ENCODE results near the gene TNS1.

TNS1 gene

DNA sequence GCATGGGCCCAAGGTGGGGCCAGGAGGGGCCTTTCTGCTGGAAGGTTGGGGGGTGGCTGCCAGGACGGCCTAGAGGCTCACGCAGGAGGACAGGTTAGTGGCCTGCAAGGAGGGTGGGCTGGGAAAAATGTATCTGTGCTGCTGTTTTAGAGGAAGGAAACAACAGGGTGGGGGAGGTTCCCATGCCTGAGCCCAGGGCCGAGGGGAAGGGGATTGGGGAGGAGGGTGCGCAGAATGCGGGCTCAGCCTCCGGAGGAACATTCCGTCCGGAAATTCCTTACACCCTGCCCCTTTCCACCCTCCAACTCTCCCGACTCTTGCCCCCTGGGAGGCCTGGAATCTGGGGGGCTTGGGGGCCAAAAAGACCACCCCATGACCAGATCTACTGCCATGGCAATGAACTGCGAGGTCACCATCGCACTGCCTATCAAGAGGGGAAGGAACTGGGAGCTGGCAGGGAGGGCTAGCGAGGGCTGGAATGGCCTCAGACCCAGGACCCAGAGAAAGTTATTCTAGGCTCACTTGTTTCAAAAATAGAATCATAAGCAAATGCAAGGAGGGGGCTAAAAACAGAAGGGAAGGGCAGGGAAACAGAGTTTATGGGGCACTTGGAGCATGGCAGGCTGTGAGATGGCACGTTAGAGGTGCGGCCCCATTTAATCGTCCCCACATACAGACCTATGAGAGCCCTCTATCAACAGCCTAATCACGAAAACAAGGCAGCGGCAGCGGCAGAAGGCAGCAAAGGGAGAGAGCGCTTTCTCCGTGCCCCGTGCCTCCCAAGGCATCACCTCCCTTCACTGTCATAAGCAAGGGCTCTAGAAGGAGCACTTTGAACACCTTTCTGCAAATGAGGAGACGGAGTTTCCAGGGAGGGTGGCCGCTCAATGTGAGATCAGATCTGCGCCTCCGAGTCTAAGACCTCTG lies 90.4 kb downstream of the TNS1 start:
- DNase-seq: no peak
- in situ Hi-C loops (cut with HindIII; ENCODE audit: low pct_ligation_motif_present, low pct_unique_long_range_greater_than_20kb, low sequenced_read_pairs): no loop called here

DNA sequence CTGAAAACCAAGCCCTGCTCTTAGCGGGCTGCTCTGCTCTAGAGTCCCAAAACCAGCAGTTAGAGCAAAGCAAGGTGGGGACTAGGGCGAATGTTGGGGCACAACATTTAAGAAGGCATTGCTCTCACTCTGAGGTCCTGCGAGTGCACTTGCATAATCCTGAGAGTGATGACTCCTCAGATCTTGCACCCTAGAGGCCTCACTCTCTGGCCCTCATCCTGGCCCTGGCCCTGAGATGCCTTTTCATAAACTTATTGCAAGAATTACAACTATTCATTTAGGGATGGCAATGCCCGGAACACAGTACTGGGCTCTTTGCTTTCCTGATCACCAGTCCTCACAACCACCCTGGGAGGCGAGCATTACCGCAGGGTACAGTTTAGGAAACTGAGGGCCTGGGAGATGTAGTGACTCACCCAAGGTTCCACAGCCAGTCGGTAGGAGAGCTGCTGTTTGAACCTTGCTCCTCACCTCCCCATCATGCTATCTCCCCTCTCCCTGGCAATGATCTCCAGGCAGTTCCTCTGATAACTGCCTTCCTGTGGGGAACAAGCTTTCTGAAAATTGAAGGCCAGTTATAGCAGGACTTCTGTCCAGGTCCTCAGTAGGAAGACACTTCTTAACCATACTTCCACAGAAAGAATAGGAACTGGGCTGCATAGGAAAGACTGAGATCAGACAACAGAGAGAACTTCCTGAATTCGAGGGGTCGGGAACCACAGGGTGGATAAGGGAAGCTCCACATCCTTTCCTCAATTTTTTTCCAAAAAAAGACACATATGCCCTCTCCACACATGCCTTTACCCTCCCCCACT lies 91.3 kb downstream of the TNS1 start:
- DNase-seq: no peak
- in situ Hi-C loops (cut with HindIII; ENCODE audit: low pct_ligation_motif_present, low pct_unique_long_range_greater_than_20kb, low sequenced_read_pairs): no loop called here

DNA sequence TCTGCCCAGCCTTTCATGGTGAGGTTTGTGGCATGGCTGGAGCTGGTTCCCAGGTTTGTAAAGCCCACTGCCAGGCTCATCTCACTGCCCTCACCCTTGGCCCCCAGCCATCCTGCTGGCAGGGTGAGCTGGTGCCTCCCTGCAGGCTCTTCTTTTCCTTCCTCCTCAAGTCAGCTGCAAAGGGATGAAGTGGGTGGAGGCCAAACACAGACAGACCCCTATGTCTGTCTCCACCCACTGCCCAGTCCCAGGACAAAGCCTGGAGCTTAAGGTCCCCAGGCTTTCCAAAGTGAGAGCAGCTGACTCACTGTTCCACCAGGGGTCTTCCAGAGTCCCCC lies 92.0 kb downstream of the TNS1 start:
- DNase-seq: no peak
- in situ Hi-C loops (cut with HindIII; ENCODE audit: low pct_ligation_motif_present, low pct_unique_long_range_greater_than_20kb, low sequenced_read_pairs): no loop called here

DNA sequence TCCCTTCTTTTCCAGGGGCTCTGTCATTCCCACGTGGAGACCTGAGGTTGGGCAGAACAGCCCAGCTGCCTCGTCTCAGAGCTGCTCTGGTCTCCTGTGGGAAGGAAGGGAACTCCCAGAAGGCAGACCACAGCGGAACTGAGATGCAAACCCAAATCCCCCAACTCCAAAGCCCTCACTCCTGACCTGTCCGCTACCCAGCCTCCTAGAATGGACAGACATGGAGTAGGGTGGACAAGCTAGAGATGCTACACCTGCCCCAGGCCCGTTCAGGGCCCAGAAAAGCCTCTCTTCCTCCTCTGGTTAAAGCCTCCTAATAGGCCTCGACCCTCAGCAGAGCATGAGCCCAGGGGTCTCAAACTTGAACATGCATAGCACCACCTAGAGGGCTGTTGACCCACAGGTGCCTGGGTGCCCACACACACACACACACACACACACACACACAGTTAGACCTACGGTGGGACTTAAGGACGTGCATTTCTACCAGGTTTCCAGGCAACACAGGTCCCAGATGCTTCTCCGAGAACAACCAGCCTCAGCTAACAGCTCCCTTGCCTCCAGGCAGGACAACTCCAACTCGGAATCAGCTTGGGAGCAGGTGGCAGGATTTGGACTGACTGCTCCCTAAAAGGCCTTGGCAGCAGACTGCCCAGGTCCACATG lies 93.5 kb downstream of the TNS1 start:
- DNase-seq: no peak
- in situ Hi-C loops (cut with HindIII; ENCODE audit: low pct_ligation_motif_present, low pct_unique_long_range_greater_than_20kb, low sequenced_read_pairs): no loop called here

DNA sequence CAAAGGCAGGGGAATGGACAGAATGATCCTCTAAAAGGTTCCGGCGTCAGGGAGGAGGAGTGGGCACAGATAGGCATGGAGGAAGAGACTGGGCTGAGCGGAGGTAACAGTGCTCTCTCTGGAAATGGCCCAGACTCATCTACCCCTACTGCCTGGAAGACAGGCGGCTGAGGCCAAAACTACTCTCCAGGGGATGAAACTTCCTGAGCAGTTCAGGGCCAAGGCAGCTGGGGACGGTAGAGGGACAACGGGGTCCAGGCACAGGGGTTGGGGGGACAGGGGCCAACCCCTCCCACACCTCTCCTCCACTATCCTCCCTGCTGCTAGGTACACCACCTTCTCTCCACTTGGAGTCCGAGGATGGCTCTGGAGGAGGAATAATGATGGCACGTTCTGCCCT lies 94.3 kb downstream of the TNS1 start:
- in situ Hi-C loops (cut with HindIII; ENCODE audit: low pct_ligation_motif_present, low pct_unique_long_range_greater_than_20kb, low sequenced_read_pairs): no loop called here
- DNase-seq: no peak

DNA sequence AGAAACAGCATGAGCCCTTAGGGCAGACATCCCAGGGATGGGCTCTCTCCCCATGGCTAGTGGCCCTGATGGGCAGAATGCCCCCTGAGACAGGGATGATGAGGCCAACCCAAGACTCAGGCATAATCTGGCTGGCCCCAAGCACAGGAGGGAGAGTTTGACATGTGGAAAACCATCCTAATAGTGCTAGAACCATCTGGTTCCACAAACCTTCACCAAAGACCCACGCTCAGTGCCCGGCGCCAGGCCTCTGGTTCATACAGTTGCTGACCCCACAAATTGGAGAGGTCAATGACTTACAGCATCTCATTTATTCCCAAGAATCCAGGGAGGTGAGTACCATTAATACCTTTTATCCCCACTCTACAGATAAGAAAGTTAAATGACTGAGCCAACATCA lies 95.5 kb downstream of the TNS1 start:
- DNase-seq: no peak
- in situ Hi-C loops (cut with HindIII; ENCODE audit: low pct_ligation_motif_present, low pct_unique_long_range_greater_than_20kb, low sequenced_read_pairs): no loop called here

DNA sequence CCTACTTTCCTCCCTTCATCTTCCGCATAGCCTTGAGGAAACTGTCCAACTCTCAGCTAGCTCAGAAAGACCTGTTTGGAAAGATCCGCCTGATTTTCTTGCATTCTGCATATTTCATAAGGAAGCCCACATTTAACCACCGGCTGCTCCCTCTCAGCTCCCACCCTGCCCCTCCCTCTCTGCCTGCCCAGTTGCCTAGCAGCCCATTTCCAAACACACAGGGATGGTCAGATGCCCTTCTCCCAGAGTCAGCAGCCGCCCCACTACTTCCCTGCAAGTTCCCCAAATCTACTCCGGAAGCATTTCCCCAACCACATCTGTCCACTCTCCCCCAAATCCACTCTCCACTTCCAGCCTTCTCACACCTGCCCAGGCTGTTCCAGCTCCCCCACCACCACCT lies 96.0 kb downstream of the TNS1 start:
- DNase-seq: no peak
- in situ Hi-C loops (cut with HindIII; ENCODE audit: low pct_ligation_motif_present, low pct_unique_long_range_greater_than_20kb, low sequenced_read_pairs): no loop called here

DNA sequence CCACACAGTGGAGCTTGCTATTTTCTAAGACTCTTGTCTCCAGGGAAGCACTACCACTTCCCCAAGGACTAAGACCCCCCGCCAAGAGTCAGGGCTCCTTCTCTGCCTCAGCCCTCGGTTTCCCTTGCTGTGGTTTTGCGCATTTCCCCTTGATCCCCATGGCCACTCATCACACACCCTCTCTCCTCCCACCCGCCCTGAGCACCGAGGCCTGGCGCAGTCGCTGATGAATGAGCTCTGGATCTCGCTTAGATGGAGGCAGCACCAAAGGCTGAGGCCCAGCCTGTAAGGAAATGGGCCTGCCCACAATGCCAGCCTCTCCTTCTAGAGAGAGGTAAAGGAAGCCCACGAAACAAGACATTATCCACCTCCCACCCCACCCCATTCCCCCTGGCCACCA lies 96.9 kb downstream of the TNS1 start:
- no peak for DNase-seq
- in situ Hi-C loops (cut with HindIII; ENCODE audit: low pct_ligation_motif_present, low pct_unique_long_range_greater_than_20kb, low sequenced_read_pairs): no loop called here

DNA sequence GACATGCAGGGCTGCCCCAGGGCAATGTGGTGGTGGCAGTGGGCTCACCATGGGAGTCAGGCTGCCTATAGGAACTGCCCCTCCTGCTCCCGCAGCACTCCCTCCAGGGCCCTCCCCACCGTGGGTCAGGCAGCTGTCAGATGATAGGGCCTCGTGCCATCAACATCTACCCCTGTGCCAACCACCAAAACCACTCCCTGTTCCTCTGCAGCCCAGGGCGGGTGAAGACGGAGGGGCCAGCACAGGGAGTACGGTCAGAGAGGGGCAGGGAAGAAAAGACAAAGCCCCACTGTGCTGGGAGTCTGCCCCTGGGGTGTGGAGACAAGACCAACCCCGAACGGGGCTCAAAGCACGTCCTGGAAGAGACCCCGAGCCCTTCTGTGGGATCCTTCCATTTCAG lies 97.4 kb downstream of the TNS1 start:
- in situ Hi-C loops (cut with HindIII; ENCODE audit: low pct_ligation_motif_present, low pct_unique_long_range_greater_than_20kb, low sequenced_read_pairs): no loop called here

DNA sequence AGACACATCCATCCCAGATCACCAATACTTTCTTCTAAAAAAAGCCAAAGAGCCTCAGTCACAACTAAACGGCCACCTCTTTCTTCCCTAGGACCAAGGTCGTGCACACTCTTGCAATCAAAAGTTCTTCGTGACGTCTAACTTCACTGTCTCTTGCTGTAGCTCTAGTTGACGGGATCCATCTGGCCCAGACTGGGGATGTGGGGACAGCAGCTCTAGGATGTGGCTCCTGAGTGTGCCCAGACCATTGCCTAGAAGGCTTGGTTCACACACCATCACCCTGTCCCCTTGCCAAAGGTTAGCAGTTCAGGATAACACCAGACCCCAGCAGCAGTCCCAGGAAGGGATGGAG lies 98.2 kb downstream of the TNS1 start:
- in situ Hi-C loops (cut with HindIII; ENCODE audit: low pct_ligation_motif_present, low pct_unique_long_range_greater_than_20kb, low sequenced_read_pairs): no loop called here

More for the DNA sequence above, 97.4 kb downstream of the TNS1 start:
- DNase-seq: no peak

DNA sequence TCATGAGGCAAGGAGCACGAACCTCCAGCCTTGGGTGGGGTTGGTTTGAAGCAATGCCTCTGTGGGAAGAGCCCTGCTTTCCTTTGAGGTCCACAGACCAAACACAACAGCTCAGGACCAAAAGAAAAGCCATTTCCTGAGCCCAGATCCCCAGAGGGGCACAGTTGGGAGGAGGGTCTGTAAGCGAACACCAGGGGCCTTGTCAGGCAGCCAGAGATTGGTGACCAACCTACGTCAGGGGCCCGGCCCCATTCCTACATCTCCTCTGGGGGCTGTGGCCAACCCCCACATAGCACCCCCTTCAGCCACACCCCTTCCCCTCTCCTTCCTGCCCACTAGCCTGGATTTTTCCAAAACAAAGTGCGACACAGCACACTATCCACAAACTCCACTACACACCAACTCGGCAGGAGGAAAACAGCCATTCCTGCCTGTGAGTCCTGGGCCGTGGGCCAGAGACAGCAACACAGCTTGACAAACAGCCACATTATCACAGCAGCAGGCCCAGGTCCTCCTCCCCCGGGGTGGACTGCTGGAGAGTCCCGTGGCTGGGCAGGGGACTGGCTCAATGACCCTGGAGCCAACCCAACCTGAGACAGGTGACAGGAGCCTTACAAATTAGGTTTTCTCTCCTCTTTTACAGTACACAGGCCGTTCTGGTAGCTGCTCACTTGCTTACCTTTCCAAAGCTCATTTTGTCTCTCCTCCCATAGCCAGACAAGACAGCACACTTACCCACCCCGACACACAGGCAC lies 98.8 kb downstream of the TNS1 start:
- in situ Hi-C loops (cut with HindIII; ENCODE audit: low pct_ligation_motif_present, low pct_unique_long_range_greater_than_20kb, low sequenced_read_pairs): no loop called here
- DNase-seq: no peak

More for the DNA sequence above, 98.2 kb downstream of the TNS1 start:
- no peak for DNase-seq

DNA sequence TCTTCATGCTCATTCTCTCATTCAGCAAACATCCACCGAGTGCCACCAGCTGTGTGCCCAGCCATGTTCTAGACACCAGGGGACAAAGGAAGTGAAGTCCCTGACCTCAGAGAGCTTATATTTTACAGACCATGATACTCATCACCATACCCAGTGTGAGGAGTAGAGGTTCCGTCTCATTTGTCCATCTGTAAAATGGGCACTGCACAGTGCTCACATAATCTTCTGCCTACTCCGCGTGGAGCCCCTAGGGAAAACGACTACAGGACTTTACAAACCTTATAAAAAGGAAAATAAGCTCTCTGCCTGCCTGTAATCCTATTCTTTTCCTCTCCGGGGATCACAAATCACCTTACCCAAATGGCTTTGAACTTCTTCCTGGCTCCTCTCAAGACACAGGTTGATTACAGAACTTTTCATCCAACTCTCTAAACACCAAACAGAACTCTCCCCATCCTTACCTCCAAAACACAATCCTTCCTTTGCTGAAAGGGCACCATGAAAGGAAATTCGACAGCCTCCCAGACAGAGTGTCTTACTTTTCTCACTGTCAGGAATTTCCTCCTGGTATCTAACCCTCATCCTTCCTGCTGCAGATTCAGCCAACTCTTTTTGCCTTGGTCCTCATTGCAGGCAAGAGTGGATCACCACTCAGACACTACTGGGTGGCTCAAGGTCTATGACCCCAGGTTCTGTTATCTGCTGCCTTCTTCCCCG lies 99.5 kb downstream of the TNS1 start:
- in situ Hi-C loops (cut with HindIII; ENCODE audit: low pct_ligation_motif_present, low pct_unique_long_range_greater_than_20kb, low sequenced_read_pairs): no loop called here
- DNase-seq: no peak

DNA sequence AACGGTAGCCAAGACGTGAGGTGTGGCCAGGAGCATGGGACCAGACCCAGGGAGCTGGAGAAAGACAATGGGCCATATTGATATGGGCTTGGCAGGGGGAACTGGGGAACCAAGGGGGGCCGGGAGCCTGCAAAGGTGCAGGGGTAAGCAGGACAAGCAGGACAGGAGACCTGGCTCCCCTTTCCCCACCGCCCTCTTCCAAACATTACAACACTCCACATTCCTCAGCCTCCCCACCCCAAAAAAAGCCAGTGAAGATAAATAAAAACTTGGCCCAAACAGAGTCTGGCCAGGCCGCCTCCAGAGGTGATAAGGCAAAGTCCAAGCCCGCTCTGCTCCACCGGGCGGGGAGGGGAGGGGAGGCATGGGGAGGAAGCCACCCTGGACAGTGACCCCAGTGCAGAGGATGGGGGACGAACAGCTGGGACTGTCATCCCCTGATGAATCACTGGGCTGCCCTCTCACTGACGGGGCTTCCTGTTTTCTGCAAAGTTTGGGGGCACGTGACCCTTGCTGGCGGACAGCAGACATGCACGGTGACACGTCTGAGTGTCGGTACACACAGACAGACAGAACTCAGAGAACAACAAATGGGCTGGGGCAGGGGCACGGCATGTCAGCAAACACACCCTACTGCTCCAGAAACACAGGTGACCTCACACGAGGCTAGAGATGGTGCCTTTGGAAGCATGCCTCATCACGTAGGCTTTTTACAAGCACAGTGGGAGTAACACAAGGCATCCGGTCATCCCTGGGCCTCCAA lies 100.2 kb downstream of the TNS1 start:
- no peak for DNase-seq
- in situ Hi-C loops (cut with HindIII; ENCODE audit: low pct_ligation_motif_present, low pct_unique_long_range_greater_than_20kb, low sequenced_read_pairs): no loop called here

DNA sequence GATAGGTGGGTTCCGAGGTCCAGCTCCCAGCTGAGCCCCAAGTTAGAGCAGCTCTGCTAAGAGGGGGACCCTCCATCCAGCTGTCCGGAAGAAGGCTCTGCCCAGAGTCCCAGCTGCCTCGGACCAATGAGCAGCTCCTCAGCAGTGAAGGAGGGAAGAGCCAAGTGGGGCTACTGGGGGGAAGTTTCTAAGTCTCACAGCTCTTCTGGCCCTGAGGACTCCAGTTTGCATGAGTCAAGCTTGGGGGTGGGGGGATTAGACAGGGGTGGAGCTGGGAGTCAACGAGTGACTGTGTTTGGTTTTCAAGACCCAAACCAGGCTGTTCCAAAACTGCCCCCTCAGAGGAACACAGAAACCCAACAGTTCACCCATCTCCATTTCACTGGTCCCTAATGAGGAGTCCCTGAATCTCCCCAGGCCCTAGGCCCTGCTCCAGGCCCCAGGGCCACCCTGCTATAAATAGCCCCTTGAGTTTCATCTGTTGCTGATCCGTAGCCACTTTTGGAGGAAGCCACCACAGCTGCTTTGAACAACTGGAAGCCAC lies 100.9 kb downstream of the TNS1 start:
- DNase-seq: no peak
- in situ Hi-C loops (cut with HindIII; ENCODE audit: low pct_ligation_motif_present, low pct_unique_long_range_greater_than_20kb, low sequenced_read_pairs): no loop called here

DNA sequence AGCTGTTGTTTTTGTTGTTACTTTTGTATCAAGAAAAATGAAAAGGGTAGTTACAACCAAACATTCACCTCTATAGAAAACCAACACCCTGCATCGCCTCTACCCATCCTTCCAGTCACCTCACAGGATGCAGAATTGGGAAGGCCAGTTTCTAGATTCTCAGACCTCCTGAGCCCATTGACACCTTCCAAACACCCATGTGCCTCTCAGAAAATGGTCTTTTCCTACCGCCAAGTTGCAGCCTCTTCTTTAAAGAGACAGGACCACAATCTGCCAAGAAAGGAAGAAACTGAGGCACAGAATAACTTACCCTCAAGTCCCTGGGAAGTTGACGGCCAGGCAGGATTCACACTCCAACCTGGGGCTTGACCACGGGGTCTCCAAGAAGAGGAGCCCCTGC lies 101.4 kb downstream of the TNS1 start:
- DNase-seq: no peak
- in situ Hi-C loops (cut with HindIII; ENCODE audit: low pct_ligation_motif_present, low pct_unique_long_range_greater_than_20kb, low sequenced_read_pairs): no loop called here

DNA sequence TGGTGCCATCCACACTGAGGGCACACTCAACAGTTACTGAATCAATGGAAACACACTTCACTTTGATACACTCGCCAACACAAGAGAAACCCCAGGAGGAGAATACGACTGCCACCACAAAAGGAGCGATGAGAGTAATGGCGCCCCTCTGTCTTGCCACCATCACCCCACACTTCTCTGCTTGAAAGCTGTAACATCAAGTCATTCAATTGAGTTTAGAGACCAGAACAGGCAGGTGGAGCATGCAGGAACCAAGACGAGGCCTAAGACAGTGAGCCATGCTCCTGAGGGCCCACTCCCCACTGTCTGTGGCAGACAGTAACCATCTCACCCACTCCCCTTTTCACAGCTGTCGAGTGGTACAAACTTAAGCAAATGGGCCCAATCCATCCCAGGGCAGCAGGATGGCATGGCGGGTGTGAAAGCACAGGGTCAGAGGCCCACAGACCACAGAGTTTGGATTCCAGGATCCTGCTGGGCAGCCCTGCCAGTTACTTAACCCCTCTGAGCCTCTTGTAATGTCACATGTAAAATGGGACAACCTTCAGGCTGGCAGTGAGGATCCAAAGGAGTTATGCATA lies 101.9 kb downstream of the TNS1 start:
- in situ Hi-C loops (cut with HindIII; ENCODE audit: low pct_ligation_motif_present, low pct_unique_long_range_greater_than_20kb, low sequenced_read_pairs): no loop called here

More for the DNA sequence above, 101.9 kb downstream of the TNS1 start:
- no peak for DNase-seq
